HepG2 (cell line): Measurements from ENCODE around the gene ADPRM. TPM values are rescaled to one million over a fixed set of nuclear protein-coding genes. Genes with fewer than 3 reads are reported as not detected.

Experiments used
- CC2D1A ChIP-seq: sonication (generic); formaldehyde crosslinking; IDR thresholded peaks from 2 replicates; pipeline ENCODE4 v1.8.1; 2023; ENCODE audit warnings: mild to moderate bottlenecking, missing genetic modification reagents
- FOXP1 ChIP-seq, 2 experiments: fragments of 450-650 bp in 1 of 2; IDR thresholded peaks; 2 replicates each; pipeline ENCODE4 v1.6.1; 2017 to 2018; ENCODE audit warnings: antibody characterized with exemption in 1 of 2
- HNF4A ChIP-seq: sonication (generic); formaldehyde crosslinking; IDR thresholded peaks from 2 replicates; pipeline ENCODE4 v1.4.0; 2020; ENCODE audit warnings: missing genetic modification reagents
- KMT2B ChIP-seq: IDR thresholded peaks from 2 replicates; pipeline ENCODE4 v1.6.1; 2016; ENCODE audit warnings: missing genetic modification reagents, missing compliant biosample characterization
- MAF1 ChIP-seq: sonication (generic); formaldehyde crosslinking; IDR thresholded peaks from 2 replicates; pipeline ENCODE4 v1.5.0; 2020; ENCODE audit warnings: missing genetic modification reagents, borderline replicate concordance
- MNT ChIP-seq: fragments of 450-650 bp; IDR thresholded peaks from 2 replicates; pipeline ENCODE4 v1.6.1; 2016
- RFXAP ChIP-seq: sonication (generic); formaldehyde crosslinking; IDR thresholded peaks from 2 replicates; pipeline ENCODE4 v1.4.0; 2020; ENCODE audit warnings: missing genetic modification reagents, borderline replicate concordance
- SALL1 ChIP-seq: sonication (generic); formaldehyde crosslinking; IDR thresholded peaks from 2 replicates; pipeline ENCODE4 v1.8.0; 2022; ENCODE audit warnings: mild to moderate bottlenecking, missing genetic modification reagents
- SYNCRIP ChIP-seq: fragments of 200-400 bp; formaldehyde crosslinking; IDR thresholded peaks from 2 replicates; pipeline ENCODE4 v1.6.1; 2018; ENCODE audit warnings: mild to moderate bottlenecking, low read depth, low read length; ENCODE audit not compliant: insufficient read depth
- TBL1XR1 ChIP-seq: fragments of 150-350 bp; IDR thresholded peaks from 2 replicates; pipeline ENCODE4 v1.6.1; 2014; ENCODE audit warnings: borderline replicate concordance, low read length; ENCODE audit not compliant: partially characterized antibody
- TBX2 ChIP-seq: sonication (generic); formaldehyde crosslinking; IDR thresholded peaks from 2 replicates; pipeline ENCODE4 v1.5.0; 2020; ENCODE audit warnings: missing genetic modification reagents, mild to moderate bottlenecking, borderline replicate concordance
- UBTF ChIP-seq: sonication (generic); formaldehyde crosslinking; IDR thresholded peaks from 2 replicates; pipeline ENCODE4 v1.4.0; 2020; ENCODE audit warnings: mild to moderate bottlenecking, missing genetic modification reagents
- ZBTB14 ChIP-seq: sonication (generic); formaldehyde crosslinking; IDR thresholded peaks from 2 replicates; pipeline ENCODE4 v1.4.0; 2020; ENCODE audit warnings: missing genetic modification reagents
- ZBTB43 ChIP-seq: sonication (generic); formaldehyde crosslinking; conservative IDR thresholded peaks from 2 replicates; pipeline ENCODE4 v1.4.0; 2020; ENCODE audit warnings: missing genetic modification reagents
- ZNF160 ChIP-seq: sonication (generic); formaldehyde crosslinking; IDR thresholded peaks from 2 replicates; pipeline ENCODE4 v1.8.0; 2022; ENCODE audit warnings: mild to moderate bottlenecking, inconsistent platforms, missing genetic modification reagents
- ZNF350 ChIP-seq: sonication (generic); formaldehyde crosslinking; IDR thresholded peaks from 2 replicates; pipeline ENCODE4 v1.4.0; 2020; ENCODE audit warnings: mild to moderate bottlenecking, low read depth, missing genetic modification reagents, borderline replicate concordance
- polyA plus RNA-seq, 8 experiments: library from polyadenylated mRNA; depleted of rRNA in 3 of 8; stranded (reverse) in 7 of 8; unstranded in 1 of 8; fragments of >200 nt; fragmentation: Illumina TruSeq in 4 of 8; extraction: Trizol in 4 of 8; gene quantifications; 2 replicates each; pipeline versions ENCODE4 v1.2.1 to v1.2.3, GENCODE V29; 2011 to 2016; ENCODE audit warnings: low read depth in 4 of 8, missing spikeins in 1 of 8, mixed read lengths in 1 of 8; ENCODE audit not compliant: insufficient read depth in 1 of 8
- total RNA-seq, 5 experiments: library from RNA; depleted of rRNA; stranded (reverse); fragments of >200 nt; fragmentation: Illumina TruSeq; extraction: Trizol; gene quantifications; 2 replicates each; pipeline ENCODE4 v1.2.3, GENCODE V29; 2016; ENCODE audit warnings: low read depth in 1 of 5
- TF ChIP-seq, protein P1 (sequence below): sonication (generic); IDR thresholded peaks from 2 replicates; pipeline ENCODE4 v1.6.1; 2016; ENCODE audit warnings: low read depth, borderline replicate concordance
- TF ChIP-seq, protein P2 (sequence below): sonication (generic); formaldehyde crosslinking; IDR thresholded peaks from 2 replicates; pipeline ENCODE4 v1.5.1; 2020; ENCODE audit warnings: missing genetic modification reagents, mild to moderate bottlenecking, borderline replicate concordance
- TF ChIP-seq, protein P3 (sequence below): sonication (generic); formaldehyde crosslinking; IDR thresholded peaks from 2 replicates; pipeline ENCODE4 v1.8.1; 2023; ENCODE audit warnings: mild to moderate bottlenecking, missing genetic modification reagents, borderline replicate concordance

ADPRM gene
- total and polyA plus RNA-seq, 2 of the 13 experiments (the other 11 are each of a cell fraction or from before 2014, with no cell fraction given): 5.6 to 10.8 TPM

DNA sequence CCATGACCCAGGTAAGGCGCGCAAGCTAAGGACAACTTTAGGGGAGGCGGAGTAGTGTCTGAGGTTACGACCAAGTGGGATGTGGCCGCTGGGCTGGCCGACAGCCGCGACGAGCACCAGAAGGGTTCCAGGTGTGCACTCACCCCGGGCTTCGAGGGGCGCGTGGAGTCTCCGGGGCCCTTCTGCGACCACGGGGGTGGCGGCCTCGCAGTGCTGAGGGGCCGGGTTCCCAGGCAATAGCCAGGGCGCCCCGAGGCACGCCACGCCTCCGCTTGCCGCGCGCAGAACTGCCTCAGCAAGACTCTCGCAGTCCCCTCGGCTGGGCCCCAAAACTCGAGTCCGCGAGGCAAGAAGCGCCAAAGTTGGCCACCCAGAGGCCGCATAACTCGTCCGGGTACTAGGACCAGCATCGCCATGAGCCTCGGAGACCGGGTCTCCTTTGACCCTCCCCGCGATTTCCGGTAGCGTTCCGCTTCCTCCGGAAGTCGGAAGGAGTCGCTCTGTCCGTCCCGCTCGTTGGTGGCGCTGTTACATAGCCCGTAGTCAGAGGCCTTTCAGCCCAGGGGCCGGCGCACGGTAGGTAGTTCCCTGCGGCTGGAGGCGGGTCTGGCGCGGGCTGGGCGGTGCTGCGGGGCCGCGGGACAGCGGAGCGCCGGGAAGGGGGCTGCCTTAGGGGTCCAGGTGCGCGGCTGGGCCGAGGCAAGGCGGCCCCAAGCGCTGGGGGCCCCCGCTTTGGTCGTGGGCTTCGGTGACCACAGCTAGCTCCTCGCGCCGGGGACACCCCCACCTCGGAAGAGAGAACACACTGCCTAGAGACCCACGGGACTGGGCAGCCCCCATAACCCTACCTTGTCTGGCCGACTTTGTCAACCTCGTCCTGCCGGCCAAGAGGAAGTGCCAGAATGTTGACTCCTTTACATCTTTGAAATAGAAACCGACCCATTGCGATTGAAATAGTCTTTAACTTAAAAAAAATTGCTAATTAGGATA is at the start of gene ADPRM, which contains the start of gene SCO1 (continued):
- TF ChIP-seq, protein P1, sequence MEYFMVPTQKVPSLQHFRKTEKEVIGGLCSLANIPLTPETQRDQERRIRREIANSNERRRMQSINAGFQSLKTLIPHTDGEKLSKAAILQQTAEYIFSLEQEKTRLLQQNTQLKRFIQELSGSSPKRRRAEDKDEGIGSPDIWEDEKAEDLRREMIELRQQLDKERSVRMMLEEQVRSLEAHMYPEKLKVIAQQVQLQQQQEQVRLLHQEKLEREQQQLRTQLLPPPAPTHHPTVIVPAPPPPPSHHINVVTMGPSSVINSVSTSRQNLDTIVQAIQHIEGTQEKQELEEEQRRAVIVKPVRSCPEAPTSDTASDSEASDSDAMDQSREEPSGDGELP: peak; percentile 14; the same call in 1 of the 2 replicates
- TF ChIP-seq RFXAP (peak; percentile 72; the same call in 1 of the 2 replicates), ZBTB43 (0 out of 2 replicates have a peak, but pooled peaks have one; percentile 68), ZNF160 (CRISPR knock-in tag) (peak; percentile 85), ZBTB14 (0 out of 2 replicates have a peak, but pooled peaks have one; percentile 33), ZNF350 (CRISPR knock-in tag) (peak; percentile 87), MAF1 (CRISPR knock-in tag) (peak; percentile 93), FOXP1 (IDR thresholded peaks at IDR 0.05) (no peak), FOXP1 (CRISPR knock-in tag; IDR thresholded peaks at IDR 0.05) (peak; percentile 36; the same call in 1 of the 2 replicates), CC2D1A (CRISPR knock-in tag) (0 out of 2 replicates have a peak, but pooled peaks have one; percentile 46), SALL1 (peak; percentile 84), TBL1XR1 (peak; percentile 39), TBX2 (CRISPR knock-in tag) (peak; percentile 84), MNT (no peak), SYNCRIP (no peak), HNF4A (CRISPR knock-in tag) (peak; percentile 35; the same call in 1 of the 2 replicates), KMT2B (CRISPR knock-in tag) (peak; percentile 91), UBTF (CRISPR knock-in tag) (peak; percentile 99)
- TF ChIP-seq, protein P2, sequence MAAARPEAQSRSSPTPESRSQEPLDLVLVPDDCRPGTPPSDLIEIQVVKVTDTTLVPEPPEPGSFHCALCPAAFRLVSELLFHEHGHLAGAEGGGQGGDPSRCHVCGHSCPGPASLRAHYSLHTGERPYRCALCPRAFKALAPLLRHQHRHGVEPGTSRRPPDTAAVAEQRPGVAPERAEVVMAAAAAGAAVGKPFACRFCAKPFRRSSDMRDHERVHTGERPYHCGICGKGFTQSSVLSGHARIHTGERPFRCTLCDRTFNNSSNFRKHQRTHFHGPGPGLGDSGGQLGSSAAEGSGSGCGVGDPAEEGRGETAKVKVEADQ (CRISPR knock-in tag): peak; percentile 100
- TF ChIP-seq, protein P3, sequence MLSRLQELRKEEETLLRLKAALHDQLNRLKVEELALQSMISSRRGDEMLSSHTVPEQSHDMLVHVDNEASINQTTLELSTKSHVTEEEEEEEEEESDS (CRISPR knock-in tag): no peak
